Spleen (tissue), 7 donors: Measurements from ENCODE around the gene FRMD4B.

Experiments
- POLR2A ChIP-seq, 3 donors: fragments of 450-650 bp; IDR thresholded peaks; one replicate each; pipeline ENCODE4 v1.5.1; 2017; ENCODE audit warnings: antibody characterized with exemption in 3 of 3, mild to moderate bottlenecking in 1 of 3
- POLR2AphosphoS5 ChIP-seq, 3 donors: sonication (generic); formaldehyde crosslinking; IDR thresholded peaks; one replicate each; pipeline ENCODE4 v1.5.1; 2017; ENCODE audit warnings: antibody characterized with exemption in 3 of 3
- TF ChIP-seq, protein P1 (sequence below), 11 experiments: fragments of 200-600 bp in 7 of 11; fragments of 450-650 bp in 4 of 11; sonication (generic) in 4 of 11; IDR thresholded peaks in 8 of 11; conservative IDR thresholded peaks in 3 of 11; 1 replicate in 7 of 11; 2 replicates in 4 of 11; pipeline versions ENCODE4 v1.4.0 to v1.8.0; 2016 to 2021; ENCODE audit warnings: antibody characterized with exemption in 11 of 11, inconsistent platforms in 4 of 11, mild to moderate bottlenecking in 1 of 11
- donor health status: DM: no; HTN: no; CAD: no; lungs with moderate emphysema.
- donor health status: DM: no; HTN: no; CAD: no.
- donor health status: DM: no; HTN: no; CAD: no.

GRCh38 chr3:69357196-69357595 lies 28.7 kb downstream of the FRMD4B start:
- TF ChIP-seq POLR2AphosphoS5 (IDR thresholded peaks at IDR 0.05) (no peak), POLR2A (IDR thresholded peaks at IDR 0.05) (no peak)
- TF ChIP-seq, protein P1, sequence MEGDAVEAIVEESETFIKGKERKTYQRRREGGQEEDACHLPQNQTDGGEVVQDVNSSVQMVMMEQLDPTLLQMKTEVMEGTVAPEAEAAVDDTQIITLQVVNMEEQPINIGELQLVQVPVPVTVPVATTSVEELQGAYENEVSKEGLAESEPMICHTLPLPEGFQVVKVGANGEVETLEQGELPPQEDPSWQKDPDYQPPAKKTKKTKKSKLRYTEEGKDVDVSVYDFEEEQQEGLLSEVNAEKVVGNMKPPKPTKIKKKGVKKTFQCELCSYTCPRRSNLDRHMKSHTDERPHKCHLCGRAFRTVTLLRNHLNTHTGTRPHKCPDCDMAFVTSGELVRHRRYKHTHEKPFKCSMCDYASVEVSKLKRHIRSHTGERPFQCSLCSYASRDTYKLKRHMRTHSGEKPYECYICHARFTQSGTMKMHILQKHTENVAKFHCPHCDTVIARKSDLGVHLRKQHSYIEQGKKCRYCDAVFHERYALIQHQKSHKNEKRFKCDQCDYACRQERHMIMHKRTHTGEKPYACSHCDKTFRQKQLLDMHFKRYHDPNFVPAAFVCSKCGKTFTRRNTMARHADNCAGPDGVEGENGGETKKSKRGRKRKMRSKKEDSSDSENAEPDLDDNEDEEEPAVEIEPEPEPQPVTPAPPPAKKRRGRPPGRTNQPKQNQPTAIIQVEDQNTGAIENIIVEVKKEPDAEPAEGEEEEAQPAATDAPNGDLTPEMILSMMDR (IDR thresholded peaks at IDR 0.05 in 8 of 11, conservative IDR thresholded peaks at IDR 0.05 in 3 of 11): no peak
